A549 (cell line): Measurements from ENCODE around the gene TGFB1. TPM values are rescaled to one million over a fixed set of nuclear protein-coding genes. Genes with fewer than 3 reads are reported as not detected.

Source experiments
- ATAC-seq, 2 experiments: fragments of 200-7000 bp in 1 of 2; fragments of >200 bp in 1 of 2; cut with Nextera tagmentation in 1 of 2; cut with Tn5 transposase in 1 of 2; 3 replicates each; pipeline versions ENCODE4 v1.8.0 to v1.9.1; 2018 to 2020; ENCODE audit warnings: mild to moderate bottlenecking in 1 of 2, moderate library complexity in 1 of 2
- CTCF ChIA-PET: fragments of 300-600 bp; sonication (Branson Sonifier 250); formaldehyde crosslinking; extraction: SDS; loops from one replicate; lab custom pipeline; 2021; ENCODE audit warnings: antibody characterized with exemption, inconsistent platforms; lab: Yijun Ruan, JAX
- POLR2A ChIA-PET: fragments of 350-600 bp; formaldehyde crosslinking; extraction: SDS; loops from one replicate; lab custom pipeline; 2021; ENCODE audit warnings: antibody characterized with exemption, inconsistent platforms; lab: Yijun Ruan, JAX
- DNase-seq, 2 experiments: peaks; one replicate each; pipeline versions ENCODE4 v3.0.0 to v3.0.0-alpha.2; 2011 to 2016; ENCODE audit warnings: low read depth in 1 of 2, low spot score in 1 of 2
- FAIRE-seq: peaks from 2 replicates; lab custom pipeline; 2011; peaks lifted over from hg19 to GRCh38; lab: Jason Lieb, UNC
- H3K27ac ChIP-seq, 2 experiments: fragments of >200 bp; sonication (Bioruptor Twin); formaldehyde crosslinking; 3 replicates each; pipeline ENCODE4 v1.5.1; 2016 to 2017
- H3K4me1 ChIP-seq: fragments of >200 bp; sonication (Bioruptor Twin); formaldehyde crosslinking; 3 replicates; pipeline ENCODE4 v1.6.1; 2016
- H3K4me2 ChIP-seq: fragments of >200 bp; sonication (Bioruptor Twin); formaldehyde crosslinking; 3 replicates; pipeline ENCODE4 v1.6.1; 2016
- H3K4me3 ChIP-seq: fragments of >200 bp; sonication (Bioruptor Twin); formaldehyde crosslinking; 3 replicates; pipeline ENCODE4 v1.5.1; 2016
- H3K9me3 ChIP-seq: fragments of >200 bp; sonication (Bioruptor Twin); formaldehyde crosslinking; 3 replicates; pipeline ENCODE4 v1.6.1; 2016
- BCL3 ChIP-seq: fragments of >200 bp; sonication (Bioruptor Twin); formaldehyde crosslinking; IDR thresholded peaks from 3 replicates; pipeline ENCODE4 v1.6.1; 2016
- BHLHE40 ChIP-seq: IDR thresholded peaks from 2 replicates; pipeline ENCODE4 v1.6.1; 2012; ENCODE audit warnings: low read depth, low read length, inconsistent platforms
- CBX2 ChIP-seq: fragments of 200-600 bp; sonication (generic); IDR thresholded peaks from 2 replicates; pipeline ENCODE4 v1.6.1; 2016; ENCODE audit warnings: low read depth, mild to moderate bottlenecking, borderline replicate concordance
- CEBPB ChIP-seq, 2 experiments: fragments of >200 bp in 1 of 2; sonication (Bioruptor Twin) in 1 of 2; formaldehyde crosslinking in 1 of 2; IDR thresholded peaks; 2 replicates each; pipeline ENCODE4 v1.6.1; 2012 to 2016
- CHD2 ChIP-seq: fragments of 150-350 bp; IDR thresholded peaks from 2 replicates; pipeline ENCODE4 v1.6.1; 2014; ENCODE audit warnings: low read length; ENCODE audit not compliant: partially characterized antibody
- CHD4 ChIP-seq: fragments of 200-600 bp; sonication (generic); IDR thresholded peaks from 2 replicates; pipeline ENCODE4 v1.6.1; 2016; ENCODE audit warnings: antibody characterized with exemption, mild to moderate bottlenecking, borderline replicate concordance
- EHMT2 ChIP-seq: fragments of 200-600 bp; sonication (generic); IDR thresholded peaks from 2 replicates; pipeline ENCODE4 v1.6.1; 2016; ENCODE audit warnings: antibody characterized with exemption, low read depth, mild to moderate bottlenecking, moderate library complexity
- FOSB ChIP-seq: fragments of 250-450 bp; sonication (Bioruptor Pico); IDR thresholded peaks from 2 replicates; pipeline ENCODE4 v1.5.0; 2020; ENCODE audit warnings: mild to moderate bottlenecking, moderate library complexity
- FOSL2 ChIP-seq, 2 experiments: fragments of 450-650 bp in 1 of 2; fragments of >200 bp in 1 of 2; sonication (Bioruptor Twin) in 1 of 2; formaldehyde crosslinking; IDR thresholded peaks; 2 replicates each; pipeline versions ENCODE4 v1.5.0 to v1.6.1; 2016 to 2020; ENCODE audit warnings: mild to moderate bottlenecking in 1 of 2, moderate library complexity in 1 of 2
- FOXS1 ChIP-seq: fragments of 250-450 bp; sonication (Bioruptor Pico); IDR thresholded peaks from 2 replicates; pipeline ENCODE4 v1.5.0; 2020; ENCODE audit warnings: mild to moderate bottlenecking, moderate library complexity
- GATA3 ChIP-seq: IDR thresholded peaks from 2 replicates; pipeline ENCODE4 v1.6.1; 2012; ENCODE audit warnings: borderline replicate concordance
- HES2 ChIP-seq: fragments of >200 bp; sonication (Bioruptor Twin); formaldehyde crosslinking; IDR thresholded peaks from 2 replicates; pipeline ENCODE4 v1.6.1; 2016
- HOXB5 ChIP-seq: fragments of 250-450 bp; sonication (Bioruptor Pico); IDR thresholded peaks from 2 replicates; pipeline ENCODE4 v1.5.0; 2020; ENCODE audit warnings: mild to moderate bottlenecking, moderate library complexity
- MYC ChIP-seq: IDR thresholded peaks from 2 replicates; pipeline ENCODE4 v1.6.1; 2012; ENCODE audit warnings: mild to moderate bottlenecking, inconsistent platforms, low read length, improper control_type of control experiment, borderline replicate concordance
- NR3C1 ChIP-seq: fragments of >200 bp; sonication (Bioruptor Twin); formaldehyde crosslinking; IDR thresholded peaks from 3 replicates; pipeline ENCODE4 v1.6.1; 2017
- POLR2A ChIP-seq: IDR thresholded peaks from 2 replicates; pipeline ENCODE4 v1.6.1; 2012; ENCODE audit warnings: mild to moderate bottlenecking, low read length
- POLR2AphosphoS2 ChIP-seq: conservative IDR thresholded peaks from 2 replicates; pipeline ENCODE4 v1.6.1; 2012; ENCODE audit warnings: low read length, improper control_type of control experiment, inconsistent platforms
- REST ChIP-seq: fragments of 200-600 bp; sonication (generic); IDR thresholded peaks from 2 replicates; pipeline ENCODE4 v1.6.1; 2016; ENCODE audit warnings: antibody characterized with exemption, mild to moderate bottlenecking, moderate library complexity
- RFX5 ChIP-seq: fragments of 450-650 bp; IDR thresholded peaks from 2 replicates; pipeline ENCODE4 v1.7.1; 2014; ENCODE audit warnings: antibody characterized with exemption, mild to moderate bottlenecking, moderate library complexity
- SREBF2 ChIP-seq: fragments of 450-650 bp; IDR thresholded peaks from 2 replicates; pipeline ENCODE4 v1.6.1; 2014; ENCODE audit warnings: mild to moderate bottlenecking, moderate library complexity
- TFCP2L1 ChIP-seq: fragments of 250-450 bp; sonication (Bioruptor Pico); IDR thresholded peaks from 2 replicates; pipeline ENCODE4 v1.5.0; 2021; ENCODE audit warnings: mild to moderate bottlenecking
- TP53 ChIP-seq: fragments of 250-450 bp; sonication (Bioruptor Pico); IDR thresholded peaks from 2 replicates; pipeline ENCODE4 v1.5.0; 2021; ENCODE audit warnings: mild to moderate bottlenecking, moderate library complexity
- ZC3H11A ChIP-seq: fragments of 450-650 bp; IDR thresholded peaks from 2 replicates; pipeline ENCODE4 v1.6.1; 2014; ENCODE audit warnings: antibody characterized with exemption, mild to moderate bottlenecking
- ZFP36 ChIP-seq: fragments of 450-650 bp; IDR thresholded peaks from 2 replicates; pipeline ENCODE4 v1.6.1; 2014; ENCODE audit warnings: borderline replicate concordance; ENCODE audit not compliant: partially characterized antibody
- ZSCAN20 ChIP-seq: fragments of 250-450 bp; sonication (Bioruptor Pico); IDR thresholded peaks from 2 replicates; pipeline ENCODE4 v1.8.0; 2022; ENCODE audit warnings: mild to moderate bottlenecking, moderate library complexity
- WGBS: methylation state at CpG from one replicate; pipeline ENCODE4 v1.1.6; 2017; ENCODE audit errors: missing lambda C conversion rate; 5-methylcytosine and 5-hydroxymethylcytosine counted together
- polyA plus RNA-seq, 4 experiments: library from polyadenylated mRNA; depleted of rRNA in 3 of 4; stranded (reverse); fragments of >200 nt; fragmentation: RNase III in 1 of 4; extraction: RNeasy Plus Mini Kit Qiagen cat#74134 plus additional on column Dnase treatment in 1 of 4; gene quantifications; 2 replicates in 3 of 4; 3 replicates in 1 of 4; pipeline ENCODE4 v1.2.3, GENCODE V29; 2011 to 2017
- TF ChIP-seq, protein P1 (sequence below): IDR thresholded peaks from 2 replicates; pipeline ENCODE4 v1.6.1; 2012

TGFB1 gene
- polyA plus RNA-seq, 2 of the 4 experiments (the other 2 are of a cell fraction) = 6.0 to 83.2 TPM

- Histone ChIP-seq H3K27ac (no peak overlapping the region), H3K4me2 (no peak overlapping the region), H3K4me3 (no peak overlapping the region), H3K4me1 (peaks cover 9% of the 10 kb centered on the region), H3K9me3 (no peaks in the 10 kb centered on the region)
- WGBS = 89% methylated on average over 3 of the region's 3 CpGs
- ChIA-PET CTCF (interaction anchor here (0.9 to 1.6 kb wide), 6 partner anchors 12 to 168 kb away, joined by 3 to 7 read pairs (median 4); no protein-coding TSS in a partner anchor), POLR2A (no interaction called here)
- ATAC-seq = no peak
- no peak for FAIRE-seq
- TF ChIP-seq CEBPB (IDR thresholded peaks at IDR 0.05) (no peak), SREBF2 (no peak), TP53 (CRISPR knock-in tag) (no peak), FOSL2 (IDR thresholded peaks at IDR 0.05) (no peak), FOSL2 (CRISPR knock-in tag; IDR thresholded peaks at IDR 0.05) (no peak), POLR2A (no peak), CHD4 (no peak), ZFP36 (no peak), NR3C1 (no peak), MYC (no peak), REST (no peak), ZSCAN20 (no peak), ZC3H11A (no peak)
- TF ChIP-seq, protein P1, sequence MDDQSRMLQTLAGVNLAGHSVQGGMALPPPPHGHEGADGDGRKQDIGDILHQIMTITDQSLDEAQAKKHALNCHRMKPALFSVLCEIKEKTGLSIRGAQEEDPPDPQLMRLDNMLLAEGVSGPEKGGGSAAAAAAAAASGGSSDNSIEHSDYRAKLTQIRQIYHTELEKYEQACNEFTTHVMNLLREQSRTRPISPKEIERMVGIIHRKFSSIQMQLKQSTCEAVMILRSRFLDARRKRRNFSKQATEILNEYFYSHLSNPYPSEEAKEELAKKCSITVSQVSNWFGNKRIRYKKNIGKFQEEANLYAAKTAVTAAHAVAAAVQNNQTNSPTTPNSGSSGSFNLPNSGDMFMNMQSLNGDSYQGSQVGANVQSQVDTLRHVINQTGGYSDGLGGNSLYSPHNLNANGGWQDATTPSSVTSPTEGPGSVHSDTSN = no peak
- no peak for DNase-seq
These were observed 48.3 kb upstream of the TGFB1 start for GRCh38 chr19:41402010-41402409.

DNA sequence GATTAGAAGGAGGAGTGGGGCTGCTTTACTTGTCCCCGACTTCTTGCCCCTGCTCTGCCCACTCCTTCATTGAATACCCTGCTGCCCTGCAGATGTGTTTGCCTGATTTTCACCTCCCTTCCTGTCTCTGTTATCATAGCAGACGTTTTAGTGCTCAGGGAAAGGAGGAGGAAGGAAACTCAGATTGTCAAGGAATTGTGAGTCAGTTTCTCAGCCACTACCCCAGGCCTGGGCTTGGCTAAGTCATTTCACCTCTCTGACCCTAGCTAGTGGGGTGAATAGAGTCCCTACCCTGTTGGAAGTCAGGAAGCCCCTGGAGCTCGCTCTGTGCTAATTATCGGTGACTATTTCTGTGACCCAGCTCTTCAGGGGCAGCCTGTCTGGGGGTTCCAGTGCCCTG is 47.8 kb upstream of the TGFB1 start:
- DNase-seq = no peak
- H3K4me3 ChIP-seq = no peak overlapping the region
- no peaks in the 10 kb centered on the region for H3K9me3 ChIP-seq
- whole genome bisulfite sequencing = 72% methylated on average over 4 of the region's 4 CpGs
- FAIRE-seq = no peak
- CTCF ChIA-PET = interaction anchor here (0.6 to 1.6 kb wide), 6 partner anchors 11 to 161 kb away, joined by 3 to 4 read pairs (median 3); no protein-coding TSS in a partner anchor
- POLR2A ChIA-PET = no interaction called here
- H3K4me1 ChIP-seq = peaks cover 10% of the 10 kb centered on the region
- H3K4me2 ChIP-seq = no peak overlapping the region
- H3K27ac ChIP-seq = no peak overlapping the region
- no peak for ATAC-seq
- TF ChIP-seq FOXS1 (CRISPR knock-in tag) (no peak), BCL3 (no peak), GATA3 (no peak), RFX5 (no peak), BHLHE40 (no peak), TFCP2L1 (CRISPR knock-in tag) (no peak), CBX2 (no peak), HES2 (no peak), ZC3H11A (no peak), CHD4 (no peak), FOSB (CRISPR knock-in tag) (no peak), TP53 (CRISPR knock-in tag) (no peak), CHD2 (no peak), EHMT2 (no peak), FOSL2 (IDR thresholded peaks at IDR 0.05) (no peak), FOSL2 (CRISPR knock-in tag; IDR thresholded peaks at IDR 0.05) (no peak), POLR2AphosphoS2 (no peak), HOXB5 (no peak)
